Activated T-helper 1 cell treated with anti-CD3 and anti-CD28 coated beads, Interleukin-2, amount 50 U/mL, for 16 hours (primary cell): ENCODE data around the gene WAC.
"Not testable (repeated sequence)": the region's sequence is repeated elsewhere in the genome, so short reads cannot be mapped to it uniquely, and the experiment has no call there.

Source experiments
- DNase-seq, 2 donors: peaks; one replicate each; pipeline ENCODE4 v3.0.0-alpha.2; 2020; ENCODE audit warnings: low read depth in 1 of 2, low spot score in 1 of 2

WAC gene

GRCh38 chr10:28564905-28565304 lies 32.0 kb downstream of the WAC start:
- no peak for DNase-seq

DNA sequence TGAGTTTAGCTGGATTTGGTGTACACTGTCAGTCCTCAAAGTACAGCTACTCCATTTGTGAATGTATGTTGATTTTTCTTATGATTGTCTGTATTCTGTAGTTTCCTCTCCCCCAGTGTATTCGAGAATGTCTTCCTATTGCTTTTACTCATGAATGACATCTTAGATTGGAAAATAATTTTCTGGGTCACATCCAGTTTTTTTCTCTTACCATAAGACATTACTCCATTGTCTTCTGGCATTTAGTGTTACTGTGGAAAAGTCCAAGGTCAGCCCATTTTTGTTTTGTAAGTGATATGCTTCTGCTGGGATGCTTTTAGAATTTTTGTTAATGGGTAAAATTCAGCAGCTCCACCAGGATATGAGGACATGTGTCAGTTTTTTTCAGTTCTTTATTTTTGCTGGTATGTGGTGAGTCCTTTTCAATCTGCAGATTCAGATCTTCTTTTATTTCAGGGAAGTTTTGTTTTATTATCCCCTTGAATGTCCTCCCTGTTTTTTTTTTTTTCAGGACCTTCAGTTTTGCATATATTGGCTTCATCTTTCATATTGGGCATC lies 33.6 kb downstream of the WAC start:
- DNase-seq = no peak

GRCh38 chr10:28569506-28570159 lies 36.7 kb downstream of the WAC start:
- DNase-seq = no peak

GRCh38 chr10:28570598-28570997 lies 37.7 kb downstream of the WAC start:
- no peak for DNase-seq

DNA sequence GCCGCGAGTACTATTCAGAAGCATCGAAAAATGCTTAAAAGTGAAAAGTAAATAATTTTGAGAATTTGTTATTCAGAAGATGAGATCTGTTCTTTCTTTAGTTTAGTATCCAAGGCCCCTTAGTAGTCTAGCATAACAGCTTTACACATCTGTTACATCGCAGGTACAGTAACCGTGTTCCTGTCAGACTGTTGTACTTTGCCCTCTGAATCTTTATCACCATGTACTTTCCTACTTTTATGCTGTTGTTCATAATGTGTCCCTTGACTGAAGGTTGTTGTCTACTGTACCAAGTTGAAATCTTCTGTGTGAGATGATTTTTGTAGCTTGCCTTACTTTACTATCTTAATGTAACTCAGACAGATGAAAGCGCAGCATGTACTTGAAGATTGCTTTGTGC lies 38.3 kb downstream of the WAC start:
- no peak for DNase-seq

- DNase-seq = not testable (repeated sequence)
Observed at GRCh38 chr10:28574214-28574613, 41.3 kb downstream of the WAC start.

- no peak for DNase-seq
Observed at GRCh38 chr10:28575852-28576251, 42.9 kb downstream of the WAC start.

DNA sequence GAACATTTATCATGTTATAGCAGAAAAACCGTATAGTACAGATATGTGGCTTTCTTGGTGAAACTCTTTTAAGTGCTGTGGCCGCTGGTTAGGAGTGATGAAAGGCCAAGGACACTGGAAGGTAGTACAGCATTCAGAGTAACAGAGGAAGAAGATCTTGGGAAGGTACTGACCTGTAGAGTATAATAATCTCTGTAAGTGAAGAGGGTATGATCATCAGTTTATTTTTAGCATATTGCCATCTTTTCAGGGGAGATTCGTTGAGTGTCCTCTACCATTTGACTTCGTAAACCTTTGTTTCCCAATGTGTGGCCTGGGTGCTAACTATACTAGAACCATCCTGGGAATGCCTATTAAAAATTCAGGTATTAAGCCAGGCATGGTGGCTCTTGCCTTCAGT lies 44.6 kb downstream of the WAC start:
- DNase-seq = no peak

DNA sequence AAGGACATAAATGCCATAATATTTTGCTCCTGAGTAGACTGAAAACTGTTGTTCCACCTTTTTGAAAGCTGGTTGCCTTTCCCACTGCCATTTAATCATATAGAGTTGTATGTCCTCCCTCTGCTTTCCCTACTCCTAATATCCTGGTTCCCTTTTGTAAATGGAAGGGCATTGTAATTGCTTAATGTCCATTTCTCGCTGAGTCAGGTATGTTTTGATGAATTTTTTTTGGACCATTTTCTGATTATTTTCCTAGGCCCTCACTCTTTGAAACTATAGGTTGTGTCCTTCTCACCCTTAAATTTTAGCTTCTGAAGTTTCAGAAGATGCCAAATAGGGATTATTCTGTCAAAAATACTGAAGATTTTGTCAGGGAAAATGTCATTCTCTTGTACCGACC lies 45.5 kb downstream of the WAC start:
- no peak for DNase-seq

DNA sequence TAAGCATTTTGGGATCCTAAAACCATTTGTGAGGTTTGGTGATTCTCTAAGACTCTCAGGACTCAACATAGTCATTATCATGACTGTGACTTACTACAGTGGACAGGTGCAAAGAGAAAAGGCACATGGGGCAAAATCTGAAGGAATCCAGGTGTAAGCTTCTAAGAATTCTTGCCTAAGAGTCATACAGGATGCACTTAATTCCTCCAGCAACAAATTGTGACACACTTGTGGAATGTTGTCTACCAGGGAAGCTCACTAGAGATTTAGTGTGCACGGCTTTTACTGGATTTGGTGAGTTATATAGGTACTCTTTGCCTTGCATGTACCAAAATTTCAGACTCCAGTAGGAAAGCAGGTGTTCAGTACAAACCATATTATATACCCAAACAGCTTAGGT lies 47.9 kb downstream of the WAC start:
- no peak for DNase-seq

GRCh38 chr10:28581916-28582315 lies 49.0 kb downstream of the WAC start:
- DNase-seq = no peak

- no peak for DNase-seq
Observed at GRCh38 chr10:28585076-28585475, 52.2 kb downstream of the WAC start.

GRCh38 chr10:28586176-28586575 lies 53.3 kb downstream of the WAC start:
- no peak for DNase-seq

- DNase-seq = no peak
Observed at GRCh38 chr10:28587270-28587969, 54.5 kb downstream of the WAC start.

DNA sequence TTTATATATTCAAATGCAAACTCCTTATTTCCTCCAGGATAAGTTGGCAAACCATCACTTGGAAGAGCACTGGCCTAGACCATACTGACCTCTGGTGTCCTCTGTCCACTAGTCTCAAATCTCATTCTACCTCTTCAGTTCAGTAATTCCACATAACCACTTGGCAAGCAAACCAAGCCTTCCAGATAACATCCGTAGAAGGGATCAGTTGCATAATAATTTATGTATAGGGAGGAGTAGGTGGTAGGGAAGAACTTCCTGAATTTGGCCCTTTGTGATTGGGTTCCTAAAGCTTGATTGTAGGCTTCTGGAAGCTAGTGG lies 55.0 kb downstream of the WAC start:
- DNase-seq = no peak

DNA sequence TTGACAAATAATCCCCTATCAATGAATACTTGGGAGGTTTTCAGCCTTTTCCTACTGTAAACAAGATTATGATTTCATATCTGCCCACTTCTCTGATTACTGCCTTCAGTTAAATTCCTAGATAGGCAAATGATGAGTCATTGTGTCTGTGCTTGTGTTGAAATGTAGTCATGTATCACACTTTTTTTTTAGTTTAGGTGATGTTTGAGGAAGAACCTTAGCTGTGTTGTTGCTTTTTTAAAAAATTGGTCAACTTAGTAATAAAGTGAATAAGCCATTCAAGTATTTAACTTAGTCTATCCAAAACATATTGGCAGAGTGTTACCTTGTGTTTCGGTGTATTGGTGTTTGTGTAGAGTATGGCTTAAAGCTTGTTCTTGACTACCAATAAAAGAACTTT lies 60.0 kb downstream of the WAC start:
- DNase-seq = no peak

GRCh38 chr10:28593811-28594210 lies 60.9 kb downstream of the WAC start:
- DNase-seq = no peak

- DNase-seq = no peak
Observed at GRCh38 chr10:28594406-28594805, 61.5 kb downstream of the WAC start.

DNA sequence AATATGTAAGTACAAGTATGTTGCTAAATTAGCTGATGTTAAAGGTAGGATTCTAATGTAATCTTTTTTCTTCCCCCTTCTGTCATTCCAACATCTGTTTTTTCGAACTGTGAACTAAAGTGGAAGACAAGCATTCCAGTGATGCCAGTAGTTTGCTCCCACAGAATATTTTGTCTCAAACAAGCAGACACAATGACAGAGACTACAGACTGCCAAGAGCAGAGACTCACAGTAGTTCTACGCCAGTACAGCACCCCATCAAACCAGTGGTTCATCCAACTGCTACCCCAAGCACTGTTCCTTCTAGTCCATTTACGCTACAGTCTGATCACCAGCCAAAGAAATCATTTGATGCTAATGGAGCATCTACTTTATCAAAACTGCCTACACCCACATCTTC lies 62.7 kb downstream of the WAC start:
- no peak for DNase-seq

DNA sequence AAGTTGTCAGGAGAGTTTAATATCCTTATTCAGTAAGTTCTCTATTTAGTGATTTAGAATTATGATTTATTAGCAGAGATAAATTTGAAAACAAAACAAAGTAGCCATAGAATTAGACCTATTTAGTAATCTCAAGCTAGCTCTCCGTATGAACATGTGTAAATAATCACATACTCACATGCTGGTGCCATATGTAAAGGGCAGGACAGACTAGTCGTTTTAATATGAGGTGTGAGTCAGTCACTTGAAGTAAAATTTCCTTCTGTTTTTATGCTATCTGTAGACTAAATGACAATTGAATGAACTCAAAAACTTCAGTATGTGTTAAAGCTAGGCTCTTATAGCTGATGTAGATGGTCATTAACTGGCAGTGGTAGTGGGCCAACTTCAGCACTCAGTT lies 67.1 kb downstream of the WAC start:
- no peak for DNase-seq

DNA sequence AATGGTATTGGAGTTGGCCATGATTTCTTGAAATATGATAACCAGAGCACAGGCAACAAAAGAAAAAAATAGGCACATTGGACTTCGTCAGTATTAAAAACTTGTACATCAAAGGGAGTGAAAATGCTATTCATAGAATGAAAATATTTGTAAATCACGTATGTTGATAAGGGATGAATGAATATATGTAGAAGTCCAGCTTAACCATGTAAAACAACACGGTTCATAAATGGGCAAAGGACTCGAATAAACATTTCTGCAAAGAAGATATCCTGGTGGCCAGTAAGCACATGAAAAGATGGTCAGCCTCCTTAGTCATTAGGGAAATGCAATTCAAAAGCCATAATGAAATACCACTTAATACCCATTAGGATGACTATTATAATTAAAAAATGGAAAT lies 68.1 kb downstream of the WAC start:
- DNase-seq = no peak

DNA sequence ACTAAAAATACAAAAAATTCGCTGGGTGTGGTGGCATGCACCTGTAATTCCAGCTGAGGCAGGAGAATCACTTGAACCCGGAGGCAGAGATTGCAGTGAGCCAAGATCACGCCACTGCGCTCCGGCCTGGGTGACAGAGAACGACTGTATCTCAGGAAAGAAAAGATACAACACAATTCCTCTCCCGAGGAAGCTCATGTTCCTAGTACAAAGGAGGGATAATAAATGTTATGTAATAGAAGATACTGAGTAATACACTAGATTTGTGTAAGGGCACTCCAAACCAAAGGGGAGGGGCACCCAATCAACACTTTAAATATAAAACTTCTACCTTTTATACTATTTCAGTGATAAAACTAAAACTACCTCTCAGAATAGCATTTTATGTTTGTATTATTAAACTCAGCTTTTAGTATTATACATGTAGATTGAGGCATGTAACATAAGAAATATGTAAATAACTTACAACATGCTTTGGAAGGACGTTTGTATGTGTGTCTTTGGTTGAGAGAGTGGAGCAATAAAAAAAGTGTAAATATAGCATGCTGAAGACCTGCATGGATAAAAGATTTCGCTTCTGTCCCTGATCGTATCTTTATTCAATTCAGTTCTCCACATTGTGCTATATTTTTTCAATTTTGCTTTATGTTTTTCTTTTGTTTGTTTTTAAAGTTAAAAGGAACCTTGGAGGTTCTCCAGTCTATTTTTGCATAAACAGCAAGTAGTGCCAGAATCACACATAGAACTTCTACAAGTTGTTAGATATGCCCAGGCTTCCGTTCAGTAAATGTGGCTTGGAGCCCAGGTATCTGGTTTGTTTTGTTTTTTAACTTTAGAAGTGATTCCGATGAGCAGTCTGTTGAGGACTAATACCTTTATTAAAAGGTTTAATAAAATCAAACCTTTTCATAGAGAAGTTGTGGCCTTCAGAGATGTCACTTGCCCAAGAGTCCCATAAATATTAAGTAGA lies 71.9 kb downstream of the WAC start:
- DNase-seq = no peak
